NCI-H524 (cell line): ENCODE data around the gene CD52.
"Not testable (repeated sequence)": the region's sequence is repeated elsewhere in the genome, so short reads cannot be mapped to it uniquely, and the experiment has no call there.

Source experiments
- DNase-seq, 2 experiments: peaks; one replicate each; lab custom pipeline; 2025; lab: John Stamatoyannopoulos, UW

The CD52 gene

GRCh38 chr1:26284597-26285347, 33.0 kb upstream of the CD52 start:
- DNase-seq: peak; percentile 12 to 50

- peak in 1 of 2 experiments; percentile 47 for DNase-seq
These were observed 32.2 kb upstream of the CD52 start for GRCh38 chr1:26285366-26286063.

DNA sequence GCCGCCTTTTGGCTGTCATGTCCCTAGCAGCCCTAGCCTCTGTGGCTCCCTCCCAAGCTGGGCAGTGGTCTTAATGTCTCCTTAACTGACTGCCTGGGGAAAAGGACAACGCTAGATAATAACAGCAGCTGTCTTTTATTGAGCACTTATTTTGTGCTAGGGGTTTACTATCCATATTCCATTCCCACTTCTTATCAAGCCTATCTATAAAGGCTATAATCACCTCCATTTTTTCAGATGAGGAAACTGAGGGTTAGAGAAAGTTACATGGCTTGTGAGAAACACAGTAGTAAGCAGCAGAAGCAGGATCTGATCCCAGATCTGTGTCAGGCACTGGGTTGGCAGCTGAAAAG, 31.7 kb upstream of the CD52 start:
- DNase-seq: no peak

DNA sequence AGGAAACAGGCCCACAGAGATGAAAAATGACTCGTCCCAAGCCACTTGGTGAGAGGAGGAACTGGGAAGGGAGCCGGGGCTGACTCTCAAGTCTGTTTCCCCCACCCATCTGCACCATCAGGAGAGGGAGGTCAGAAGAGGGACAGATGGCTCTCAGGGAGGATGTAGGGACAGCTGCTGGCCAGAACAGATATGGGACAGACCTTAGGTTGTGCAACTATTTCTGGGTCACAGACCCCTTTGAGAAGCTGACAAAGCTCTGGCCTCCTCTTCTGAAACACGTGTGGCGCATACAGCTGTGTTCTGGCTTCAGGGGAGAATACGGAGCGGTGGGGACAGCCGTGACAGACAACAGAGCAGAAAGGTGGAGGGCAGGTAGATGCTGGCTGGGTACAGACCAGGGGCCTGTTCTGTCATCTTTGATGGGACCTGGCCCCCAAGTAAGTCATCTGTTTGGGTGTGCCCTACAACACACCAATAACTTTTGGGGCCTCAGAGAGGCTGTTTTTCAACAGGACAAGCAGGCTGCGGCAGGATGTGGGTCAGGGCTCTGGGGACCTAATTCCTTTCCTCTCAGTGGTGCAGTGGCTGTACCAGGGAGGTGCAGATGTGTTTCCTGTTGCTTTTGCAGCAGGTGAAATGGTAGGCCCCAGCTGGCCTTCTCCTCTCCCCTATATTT, 30.6 kb upstream of the CD52 start:
- DNase-seq: peak; percentile 74 to 88

DNA sequence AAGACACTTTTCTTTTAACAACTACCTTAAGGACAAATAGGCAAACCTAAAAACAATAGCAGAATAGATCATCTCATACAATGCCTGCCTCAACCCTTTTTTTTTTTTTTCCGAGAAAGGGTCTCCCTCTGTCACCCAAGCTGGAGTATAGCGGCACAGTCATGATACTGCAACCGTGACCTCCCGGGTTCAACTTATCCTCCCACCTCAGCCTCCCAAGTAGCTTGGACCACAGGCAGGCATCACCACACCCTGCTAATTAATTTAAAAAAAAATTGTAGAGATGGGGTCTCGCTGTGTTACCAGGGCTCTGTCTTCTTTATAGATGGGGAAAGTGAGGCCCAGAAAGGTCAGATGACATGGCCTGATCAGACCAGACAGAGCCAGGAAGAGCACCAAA, 29.9 kb upstream of the CD52 start:
- no peak for DNase-seq

- peak in 1 of 2 experiments; percentile 39 for DNase-seq
These were observed 29.3 kb upstream of the CD52 start for GRCh38 chr1:26288311-26288941.

GRCh38 chr1:26289158-26290059, 28.3 kb upstream of the CD52 start:
- peak; percentile 57 to 85 for DNase-seq

GRCh38 chr1:26290122-26290881, 27.5 kb upstream of the CD52 start:
- DNase-seq: no peak

DNA sequence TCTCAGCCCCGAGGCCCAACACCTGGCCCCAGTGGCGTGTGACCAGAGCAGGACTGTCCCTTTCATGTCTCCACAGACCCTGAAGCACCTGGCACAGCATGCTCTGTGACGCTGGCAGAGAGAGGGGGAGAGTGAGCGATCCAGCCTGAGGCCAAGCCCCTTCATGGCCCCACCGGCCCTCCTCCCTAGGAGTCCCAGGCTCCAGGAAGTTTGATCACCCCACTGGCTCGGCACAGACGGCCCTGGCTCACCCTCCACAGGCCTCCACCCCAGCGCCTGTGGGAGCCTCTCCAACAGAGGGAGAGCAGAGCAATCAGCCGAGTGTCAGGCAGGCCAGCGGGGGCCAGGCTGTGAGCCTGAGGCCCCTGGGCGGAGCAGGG, 26.9 kb upstream of the CD52 start:
- no peak for DNase-seq

DNA sequence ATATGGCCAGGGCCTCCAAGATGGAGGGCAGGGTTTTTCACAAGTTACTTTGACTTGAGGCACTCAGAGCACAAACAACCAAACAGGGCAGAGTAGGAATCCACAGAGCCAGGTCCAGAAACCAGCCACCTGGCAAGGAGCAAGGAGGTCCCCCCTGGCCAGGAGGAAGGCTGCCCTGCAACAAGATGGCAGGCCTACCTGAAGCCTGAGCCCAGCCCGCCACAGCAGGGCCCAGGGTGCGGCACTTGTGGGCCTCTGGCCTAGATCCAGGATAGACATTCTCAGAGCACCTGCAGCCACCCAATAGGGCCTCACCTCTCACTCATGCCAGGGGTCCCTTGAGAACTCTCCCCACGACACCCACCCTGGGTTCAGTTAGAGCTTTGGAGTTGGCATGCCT, 26.3 kb upstream of the CD52 start:
- DNase-seq: no peak

- DNase-seq: no peak
These were observed 25.8 kb upstream of the CD52 start for GRCh38 chr1:26291939-26292338.

DNA sequence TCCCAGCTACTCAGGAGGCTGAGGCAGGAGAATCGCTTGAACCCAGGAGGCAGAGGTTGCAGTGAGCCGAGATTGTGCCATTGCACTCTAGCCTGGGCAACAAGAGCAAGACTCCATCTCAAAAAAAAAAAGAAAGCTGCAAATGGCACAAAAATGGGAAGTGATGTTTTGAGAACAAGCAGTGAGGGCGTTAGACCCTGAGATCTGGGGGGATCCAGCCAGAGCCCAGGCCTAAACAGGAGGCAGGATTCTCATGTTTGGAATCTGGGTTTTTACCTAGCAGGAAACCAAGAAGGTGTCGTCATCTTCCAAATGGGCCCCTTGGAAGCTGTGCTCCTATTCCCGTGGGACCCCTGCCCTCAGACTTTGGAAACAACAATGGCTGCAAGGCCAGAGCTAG, 25.0 kb upstream of the CD52 start:
- DNase-seq: not testable (repeated sequence)

- DNase-seq: no peak
These were observed 23.8 kb upstream of the CD52 start for GRCh38 chr1:26293911-26294463.

- DNase-seq: no peak
These were observed 22.3 kb upstream of the CD52 start for GRCh38 chr1:26295194-26296138.

DNA sequence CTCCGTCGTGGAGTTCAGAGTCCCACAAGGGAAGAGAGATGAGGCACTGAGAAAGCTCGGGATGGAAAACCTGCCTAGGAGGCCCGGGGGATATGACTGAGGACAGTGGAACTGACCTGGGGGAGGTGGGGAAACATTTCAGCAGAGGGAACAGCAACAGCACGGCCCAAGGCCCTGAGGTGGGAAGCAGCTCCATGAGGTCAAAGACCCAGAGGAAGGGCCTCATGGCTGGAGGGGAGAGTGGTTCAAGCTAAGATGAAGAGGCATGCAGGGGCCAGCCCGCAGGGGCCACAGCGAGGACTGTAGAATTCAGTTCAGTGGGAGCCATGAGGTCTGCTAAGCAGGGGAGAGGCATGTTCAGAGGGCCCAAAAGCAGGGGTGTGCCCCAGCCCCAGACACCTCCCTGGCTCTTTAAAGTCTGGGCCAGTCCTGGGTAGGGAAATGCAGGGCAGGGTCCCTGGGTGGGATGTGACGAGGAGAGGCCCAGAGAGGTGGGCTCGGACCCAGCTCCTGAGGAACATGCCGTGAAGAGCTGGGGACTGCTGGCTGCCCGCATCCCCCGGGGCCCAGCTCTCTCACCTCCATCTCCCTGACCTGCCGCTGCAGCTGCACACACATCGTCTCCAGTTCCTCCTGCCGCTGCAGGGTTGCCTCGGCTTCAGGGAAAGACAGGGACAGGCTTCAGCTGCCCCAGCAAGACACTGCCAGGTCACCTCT, 21.3 kb upstream of the CD52 start:
- DNase-seq: no peak

GRCh38 chr1:26297057-26297790, 20.5 kb upstream of the CD52 start:
- DNase-seq: no peak

DNA sequence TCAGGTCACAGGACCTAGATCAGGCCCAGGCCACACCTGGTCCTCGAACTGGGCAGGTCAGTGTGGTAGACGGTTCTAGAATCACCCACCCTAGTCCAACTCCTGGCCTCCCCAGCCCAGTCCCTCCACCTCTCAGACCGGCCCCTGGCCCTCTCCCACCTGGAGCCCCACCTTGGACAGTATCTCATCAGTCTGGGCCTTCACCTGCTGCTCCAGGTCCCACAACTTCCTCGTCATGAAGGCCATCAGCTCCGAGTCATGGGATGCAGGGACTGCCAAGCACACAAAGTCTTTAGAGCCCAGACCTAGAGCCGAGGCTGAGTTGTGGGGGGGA, 20.0 kb upstream of the CD52 start:
- no peak for DNase-seq

GRCh38 chr1:26300578-26301275, 17.0 kb upstream of the CD52 start:
- DNase-seq: no peak
